Iris pigment epithelial cell (primary cell): ENCODE results near the gene JAK1.
"Not testable (repeated sequence)": the region's sequence is repeated elsewhere in the genome, so short reads cannot be mapped to it uniquely, and the experiment has no call there.

Experiments
- DNase-seq: peaks from one replicate; pipeline ENCODE4 v3.0.0-alpha.2; 2011; ENCODE audit warnings: low read depth

JAK1 gene

DNA sequence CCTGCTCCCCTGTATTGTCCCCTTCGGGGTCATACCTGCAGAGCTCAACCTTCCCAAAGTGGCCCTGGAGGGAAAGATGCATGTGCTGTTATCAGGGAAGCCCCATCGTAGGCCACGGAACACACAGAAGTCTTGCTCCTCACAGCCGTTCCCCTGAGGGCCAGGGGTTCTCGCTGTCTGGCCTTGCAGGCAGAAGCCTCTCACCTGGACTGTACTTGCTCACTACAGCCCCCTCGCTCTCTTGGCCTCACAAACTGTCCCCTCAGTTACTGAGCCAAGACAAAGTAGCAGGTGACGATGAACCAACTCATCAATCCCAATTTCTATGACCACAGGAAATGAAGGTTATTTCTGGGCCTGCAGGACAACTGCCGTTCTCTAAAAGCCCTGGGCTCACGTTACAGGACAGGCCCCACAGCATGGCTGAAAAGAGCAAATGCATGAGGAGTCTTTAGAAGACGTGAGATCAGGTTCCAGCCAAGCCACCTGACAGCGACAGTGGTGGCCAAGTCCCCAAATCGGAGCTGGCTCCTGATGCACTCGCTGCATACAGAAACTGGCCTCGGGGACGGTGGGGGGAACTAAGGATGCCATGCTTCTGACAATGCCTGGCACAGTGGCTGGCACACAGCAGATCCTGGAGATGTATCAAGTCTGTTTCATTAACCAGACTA, 126.5 kb downstream of the JAK1 start:
- DNase-seq: no peak

DNA sequence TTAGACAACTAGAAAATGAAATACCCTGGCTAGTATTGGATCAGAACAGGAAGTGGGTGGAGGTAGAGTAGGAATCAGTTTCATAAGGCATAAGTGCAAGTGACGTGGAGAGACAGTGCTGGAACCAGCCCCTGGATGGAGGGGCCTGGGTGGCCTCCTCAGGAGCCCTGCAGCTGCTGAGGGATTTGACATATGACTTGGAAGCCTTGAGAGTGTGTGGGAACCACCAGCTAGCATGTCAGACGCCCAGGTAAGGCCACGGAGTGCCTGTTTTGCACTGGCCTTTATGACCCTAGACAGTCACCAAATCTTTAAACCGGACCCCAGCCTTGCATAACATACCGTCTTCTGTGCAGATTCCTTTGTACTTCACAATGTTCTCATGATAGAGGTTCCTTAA, 127.1 kb downstream of the JAK1 start:
- DNase-seq: no peak

DNA sequence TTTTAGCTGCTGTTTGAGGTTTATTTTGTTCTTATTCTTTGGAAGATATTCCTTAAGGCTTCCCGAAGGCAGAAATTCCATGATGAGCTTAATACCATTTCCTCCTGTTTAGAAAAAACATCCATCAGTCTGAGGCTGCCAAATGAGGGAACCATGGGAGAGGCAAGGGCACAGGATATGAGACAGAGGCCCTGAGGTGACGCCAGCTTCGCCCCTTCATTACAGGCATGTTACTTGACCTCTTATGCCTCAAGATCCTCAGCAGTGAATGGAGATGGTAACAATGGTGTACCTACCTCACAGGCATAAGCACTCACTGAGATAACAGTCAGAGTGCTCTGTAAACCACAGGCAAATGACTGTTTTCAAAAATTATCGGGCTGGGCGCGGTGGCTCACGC, 127.9 kb downstream of the JAK1 start:
- DNase-seq: no peak

GRCh38 chr1:64836802-64837201, 129.5 kb downstream of the JAK1 start:
- DNase-seq: no peak

DNA sequence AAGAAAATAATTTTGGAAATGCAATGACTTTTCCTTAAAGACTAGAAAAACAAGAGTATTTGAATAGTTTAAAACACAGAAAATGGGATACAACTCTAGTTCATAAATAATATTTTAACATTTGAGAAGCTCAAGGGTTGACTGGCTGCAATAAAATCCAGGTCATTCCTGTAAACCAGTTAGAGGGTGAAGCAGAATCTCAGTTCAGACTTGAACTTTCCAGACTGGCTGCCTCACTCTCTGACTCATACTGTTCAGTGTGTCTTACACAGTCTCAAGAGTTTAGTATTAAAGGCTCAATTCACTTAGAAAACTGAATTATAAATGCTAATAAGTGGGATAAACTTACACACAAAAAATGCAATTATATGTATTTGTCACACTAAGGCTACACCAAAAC, 131.6 kb downstream of the JAK1 start:
- DNase-seq: peak; percentile 91

GRCh38 chr1:64830030-64830651, 136.2 kb downstream of the JAK1 start:
- no peak for DNase-seq

GRCh38 chr1:64829411-64830029, 136.8 kb downstream of the JAK1 start:
- no peak for DNase-seq

DNA sequence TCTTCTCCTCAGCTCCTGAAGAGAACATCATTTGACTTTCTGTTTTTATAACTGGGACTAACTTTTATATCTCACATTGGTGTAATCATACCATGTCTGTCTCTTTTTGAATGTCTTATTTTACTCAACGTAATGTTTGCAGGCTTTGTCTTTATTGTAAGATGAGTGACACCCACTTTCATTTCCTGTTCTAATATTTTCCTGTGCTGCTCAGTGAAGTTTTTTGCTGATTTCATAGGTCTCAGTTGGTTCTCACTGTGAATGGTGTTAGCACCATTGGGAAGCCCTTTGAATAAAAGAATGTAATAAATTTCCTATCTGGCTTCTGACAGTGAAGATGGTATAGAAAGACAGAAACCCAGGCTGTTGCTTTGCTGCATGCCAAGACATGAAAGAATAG, 137.5 kb downstream of the JAK1 start:
- no peak for DNase-seq

DNA sequence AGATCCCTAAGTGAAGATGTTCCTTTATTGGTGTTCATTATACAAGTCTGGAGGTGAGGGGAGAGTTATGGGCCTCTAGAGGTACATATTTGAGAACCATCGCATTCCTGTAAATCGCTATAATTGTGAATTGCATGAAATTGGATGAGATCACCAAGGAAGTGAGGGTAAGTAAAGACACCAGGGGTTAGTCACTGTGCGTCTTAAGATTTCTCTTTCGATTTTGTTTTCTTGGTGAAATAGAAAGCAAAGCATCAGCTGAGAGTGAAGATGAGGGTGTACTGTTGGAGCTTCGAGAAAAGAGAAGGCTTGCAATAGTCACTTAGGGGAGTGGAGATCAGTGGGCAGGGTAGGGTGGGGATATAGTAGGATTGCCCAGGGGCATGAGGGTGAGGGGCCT, 139.4 kb downstream of the JAK1 start:
- DNase-seq: peak; percentile 42

GRCh38 chr1:64823691-64824476, 142.5 kb downstream of the JAK1 start:
- peak; percentile 85 for DNase-seq

DNA sequence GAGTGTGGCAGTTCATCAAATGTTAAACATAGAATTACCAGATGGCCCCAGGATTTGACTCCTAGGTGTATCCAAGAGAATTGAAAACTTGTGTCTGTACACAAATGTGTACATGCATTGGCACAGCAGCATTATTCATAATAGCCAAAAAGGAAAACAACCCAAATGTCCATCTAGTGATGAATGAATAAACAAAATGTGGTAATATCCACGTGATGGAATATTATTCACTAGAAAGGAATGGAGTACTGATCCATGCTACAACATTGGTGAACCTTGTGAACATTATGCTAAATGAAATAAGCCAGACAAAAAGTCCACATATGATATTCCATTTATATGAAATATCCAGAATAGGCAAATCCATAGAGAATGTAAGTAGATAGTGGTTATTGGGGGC, 143.7 kb downstream of the JAK1 start:
- peak; percentile 67 for DNase-seq

DNA sequence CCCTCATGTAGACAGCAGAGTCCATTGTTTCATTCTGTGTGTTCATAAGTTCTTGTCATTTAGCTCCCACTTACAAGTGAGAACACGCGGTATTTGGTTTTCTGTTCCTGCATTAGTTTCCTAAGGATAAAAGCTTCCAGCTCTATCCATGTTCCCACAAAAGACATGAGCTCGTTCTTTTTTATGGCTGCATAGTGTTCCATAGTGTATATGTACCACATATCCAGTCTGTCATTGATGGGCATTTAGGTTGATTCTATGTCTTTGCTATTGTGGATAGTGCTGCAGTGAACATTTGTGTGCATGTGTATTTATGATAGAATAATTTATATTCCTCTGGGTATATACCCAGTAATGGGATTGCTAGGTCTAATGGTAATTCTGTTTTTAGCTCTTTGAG, 145.8 kb downstream of the JAK1 start:
- not testable (repeated sequence) for DNase-seq

- not testable (repeated sequence) for DNase-seq
These were observed 149.0 kb downstream of the JAK1 start for GRCh38 chr1:64817364-64817763.

GRCh38 chr1:64814427-64814826, 151.9 kb downstream of the JAK1 start:
- no peak for DNase-seq

GRCh38 chr1:64811131-64811530, 155.2 kb downstream of the JAK1 start:
- DNase-seq: no peak

- no peak for DNase-seq
These were observed 156.3 kb downstream of the JAK1 start for GRCh38 chr1:64810001-64810400.

- DNase-seq: no peak
These were observed 157.0 kb downstream of the JAK1 start for GRCh38 chr1:64809309-64809708.

GRCh38 chr1:64801851-64802523, 164.4 kb downstream of the JAK1 start:
- DNase-seq: no peak

DNA sequence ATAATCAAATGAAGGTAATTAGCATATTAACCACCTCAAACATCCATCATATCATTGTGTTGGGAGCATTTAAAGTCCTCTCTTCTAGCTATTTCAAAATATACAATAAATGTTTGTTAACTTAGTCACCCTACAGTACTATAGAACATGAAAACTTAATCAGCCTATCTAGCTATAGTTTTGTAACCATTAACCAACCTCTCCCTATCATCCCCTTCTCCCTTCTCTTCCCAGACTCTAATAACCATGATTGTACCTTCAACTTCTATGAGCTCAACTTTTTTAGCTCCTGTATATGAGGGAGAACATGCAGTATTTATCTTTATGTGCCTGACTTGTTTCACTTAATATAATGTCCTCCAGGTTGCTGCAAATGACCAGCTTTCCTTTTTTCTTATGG, 167.5 kb downstream of the JAK1 start:
- DNase-seq: no peak

- peak; percentile 5 for DNase-seq
These were observed 175.4 kb downstream of the JAK1 start for GRCh38 chr1:64790832-64791487.
